Measurements from ENCODE around the gene LARP1B.

DNA sequence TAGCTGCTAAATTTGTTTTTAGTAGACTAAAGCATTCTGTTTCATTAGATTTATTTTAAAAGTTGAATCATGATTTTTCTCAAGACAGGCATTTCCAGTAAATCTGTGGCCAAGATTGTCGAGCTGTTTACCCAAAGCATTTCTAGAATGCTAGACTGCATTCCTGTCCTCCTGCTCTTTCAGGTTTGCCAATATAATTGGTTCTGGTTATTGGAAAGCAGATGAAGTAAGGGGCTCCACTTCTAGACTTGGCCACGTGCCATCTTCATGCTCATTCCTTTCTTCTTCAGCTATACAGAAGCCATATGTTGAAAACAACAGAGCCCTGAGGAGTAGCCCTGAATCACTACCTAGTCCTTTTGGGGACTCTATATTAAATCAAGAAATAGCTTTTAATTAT lies 164.0 kb downstream of the LARP1B start:
- TF ChIP-seq POLR2A (IDR thresholded peaks at IDR 0.05; ENCODE audit: extremely low read depth, insufficient read length) (no peak), CTCF (IDR thresholded peaks at IDR 0.05; ENCODE audit: low read depth, low read length) (no peak), MYC (IDR thresholded peaks at IDR 0.05; ENCODE audit: low read depth, low read length) (no peak)
- TF ChIP-seq, protein P1, sequence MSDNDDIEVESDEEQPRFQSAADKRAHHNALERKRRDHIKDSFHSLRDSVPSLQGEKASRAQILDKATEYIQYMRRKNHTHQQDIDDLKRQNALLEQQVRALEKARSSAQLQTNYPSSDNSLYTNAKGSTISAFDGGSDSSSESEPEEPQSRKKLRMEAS (IDR thresholded peaks at IDR 0.05; ENCODE audit: low read depth, low read length): no peak
